ENCODE data around the gene CUL7. TPM values are rescaled to one million over a fixed set of nuclear protein-coding genes. Genes with fewer than 3 reads are reported as not detected.

Gene CUL7
- total RNA-seq, 1 experiment from 2014 or later = 20.8 TPM

DNA sequence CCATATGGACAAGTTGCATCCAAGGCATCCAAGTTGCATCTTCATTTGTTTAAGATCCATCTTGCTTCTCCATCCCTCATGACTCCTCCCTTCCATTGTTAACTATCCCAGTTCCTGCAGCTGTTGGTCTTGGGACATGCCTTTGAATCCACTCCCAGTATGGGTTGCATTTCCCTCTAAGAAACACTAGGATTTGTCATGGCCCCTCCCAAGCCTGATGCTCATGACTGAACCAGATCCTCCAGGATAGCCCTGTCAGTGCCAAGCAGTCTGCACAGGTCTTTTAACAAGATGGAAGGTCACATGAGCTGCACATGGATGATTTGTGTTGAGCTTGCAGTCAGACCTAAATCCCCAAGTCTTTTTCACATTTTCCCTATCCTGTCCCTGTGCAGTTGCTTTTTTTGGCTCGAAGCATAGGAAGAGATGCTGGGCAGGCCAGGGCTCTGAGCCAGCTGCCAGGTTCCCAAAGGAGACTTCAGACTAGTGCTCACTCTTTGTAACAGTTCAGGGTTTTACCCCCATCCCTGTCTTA lies 65.1 kb downstream of the CUL7 start:
- DNase-seq (ENCODE audit: low spot score) (no peak), ATAC-seq (no peak)
- Mint-ChIP-seq H3K9me3 (no peaks in the 10 kb centered on the region), H3K27ac (no peak overlapping the region), H3K4me3 (no peak overlapping the region), H3K36me3 (peaks cover 20% of the 10 kb centered on the region), H3K27me3 (ENCODE audit: low read depth) (no peaks in the 10 kb centered on the region), H3K4me1 (peaks cover 19% of the 10 kb centered on the region)
- CTCF ChIA-PET = no interaction called here
- POLR2A ChIA-PET = interaction anchor here (1.0 kb wide), 1 partner anchor 59 kb away, joined by 3 read pairs; the partner anchor contains the start of gene CNPY3
- TF ChIP-seq GABPB1 (CRISPR knock-in tag; IDR thresholded peaks at IDR 0.05) (no peak), ETV6 (CRISPR knock-in tag; IDR thresholded peaks at IDR 0.05) (no peak), ZNF138 (CRISPR knock-in tag; conservative IDR thresholded peaks at IDR 0.05) (no peak), SMAD3 (CRISPR knock-in tag; IDR thresholded peaks at IDR 0.05; ENCODE audit: borderline replicate concordance) (no peak), NR3C1 (CRISPR knock-in tag; conservative IDR thresholded peaks at IDR 0.05; ENCODE audit: low read depth) (no peak), ELF4 (CRISPR knock-in tag; IDR thresholded peaks at IDR 0.05; ENCODE audit: low read depth) (no peak), RORB (CRISPR knock-in tag; IDR thresholded peaks at IDR 0.05) (no peak), MXD4 (CRISPR knock-in tag; IDR thresholded peaks at IDR 0.05; ENCODE audit: borderline replicate concordance) (no peak), GTF2I (CRISPR knock-in tag; conservative IDR thresholded peaks at IDR 0.05) (no peak)
- TF ChIP-seq, protein P1, sequence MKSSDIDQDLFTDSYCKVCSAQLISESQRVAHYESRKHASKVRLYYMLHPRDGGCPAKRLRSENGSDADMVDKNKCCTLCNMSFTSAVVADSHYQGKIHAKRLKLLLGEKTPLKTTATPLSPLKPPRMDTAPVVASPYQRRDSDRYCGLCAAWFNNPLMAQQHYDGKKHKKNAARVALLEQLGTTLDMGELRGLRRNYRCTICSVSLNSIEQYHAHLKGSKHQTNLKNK (CRISPR knock-in tag; IDR thresholded peaks at IDR 0.05) = no peak
- TF ChIP-seq, protein P2, sequence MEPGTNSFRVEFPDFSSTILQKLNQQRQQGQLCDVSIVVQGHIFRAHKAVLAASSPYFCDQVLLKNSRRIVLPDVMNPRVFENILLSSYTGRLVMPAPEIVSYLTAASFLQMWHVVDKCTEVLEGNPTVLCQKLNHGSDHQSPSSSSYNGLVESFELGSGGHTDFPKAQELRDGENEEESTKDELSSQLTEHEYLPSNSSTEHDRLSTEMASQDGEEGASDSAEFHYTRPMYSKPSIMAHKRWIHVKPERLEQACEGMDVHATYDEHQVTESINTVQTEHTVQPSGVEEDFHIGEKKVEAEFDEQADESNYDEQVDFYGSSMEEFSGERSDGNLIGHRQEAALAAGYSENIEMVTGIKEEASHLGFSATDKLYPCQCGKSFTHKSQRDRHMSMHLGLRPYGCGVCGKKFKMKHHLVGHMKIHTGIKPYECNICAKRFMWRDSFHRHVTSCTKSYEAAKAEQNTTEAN (CRISPR knock-in tag; IDR thresholded peaks at IDR 0.05) = no peak

Other genes with a start within 250 kb of the CUL7 start
- gene RPL7L1, start 174.2 kb downstream of the CUL7 start, total RNA-seq (2021) = 91.4 to 107 TPM (median 93.0 TPM) in 3 replicates
- gene PTCRA, start 137.8 kb downstream of the CUL7 start, total RNA-seq (2021) = not detected in 3 replicates
- gene CNPY3, start 124.4 kb downstream of the CUL7 start, total RNA-seq (2021) = 67.0 to 88.7 TPM (median 86.5 TPM) in 3 replicates
- gene GNMT, start 93.1 kb downstream of the CUL7 start, total RNA-seq (2021) = 1.6 to 2.7 TPM (median 2.0 TPM) in 3 replicates
- 8.2 to 12.6 TPM (median 11.7 TPM) in 3 replicates for gene PEX6, start 74.7 kb downstream of the CUL7 start, total RNA-seq (2021)
- gene PPP2R5D, start 69.3 kb downstream of the CUL7 start, total RNA-seq (2021) = 47.5 to 52.7 TPM (median 49.0 TPM) in 3 replicates
- gene MEA1, start 39.9 kb downstream of the CUL7 start, total RNA-seq (2021) = 85.0 to 91.2 TPM (median 86.5 TPM) in 3 replicates
- 157 to 172 TPM (median 169 TPM) in 3 replicates for gene KLHDC3, start 39.6 kb downstream of the CUL7 start, total RNA-seq (2021)
- 65.6 to 81.0 TPM (median 67.9 TPM) in 3 replicates for gene RRP36, start 32.2 kb downstream of the CUL7 start, total RNA-seq (2021)
- gene MRPL2, start 5.6 kb upstream of the CUL7 start, total RNA-seq (2021) = 107 to 131 TPM (median 112 TPM) in 3 replicates
- 31.2 to 36.4 TPM (median 35.7 TPM) in 3 replicates for gene KLC4, start 5.8 kb upstream of the CUL7 start, total RNA-seq (2021)
- gene PTK7, start 22.5 kb upstream of the CUL7 start, total RNA-seq (2021) = 151 to 165 TPM (median 160 TPM) in 3 replicates
- 43.9 to 46.2 TPM (median 45.3 TPM) in 3 replicates for gene SRF, start 117.4 kb upstream of the CUL7 start, total RNA-seq (2021)
- 15.2 to 20.5 TPM (median 19.2 TPM) in 3 replicates for gene CUL9, start 128.3 kb upstream of the CUL7 start, total RNA-seq (2021)
- 48.4 to 56.4 TPM (median 55.4 TPM) in 3 replicates for gene DNPH1, start 175.6 kb upstream of the CUL7 start, total RNA-seq (2021)
- gene TTBK1, start 189.6 kb upstream of the CUL7 start, total RNA-seq (2021) = 0.66 to 0.78 TPM (median 0.68 TPM) in 3 replicates
- gene SLC22A7, start 244.4 kb upstream of the CUL7 start, total RNA-seq (2021) = not detected in 3 replicates